Ishikawa (cell line): ENCODE measurements around the gene NHS.

Experiments used
- CEBPB ChIP-seq: IDR thresholded peaks from 2 replicates; pipeline ENCODE4 v1.6.1; 2012
- CREB1 ChIP-seq: IDR thresholded peaks from 2 replicates; pipeline ENCODE4 v1.6.1; 2012; ENCODE audit warnings: low read depth
- EGR1 ChIP-seq: IDR thresholded peaks from 2 replicates; pipeline ENCODE4 v1.6.1; 2012
- EP300 ChIP-seq: IDR thresholded peaks from 2 replicates; pipeline ENCODE4 v1.6.1; 2012; ENCODE audit warnings: borderline replicate concordance
- FOXM1 ChIP-seq: IDR thresholded peaks from 2 replicates; pipeline ENCODE4 v1.6.1; 2012; ENCODE audit warnings: low read depth, borderline replicate concordance
- MAX ChIP-seq: IDR thresholded peaks from 2 replicates; pipeline ENCODE4 v1.6.1; 2012
- NFIC ChIP-seq: IDR thresholded peaks from 2 replicates; pipeline ENCODE4 v1.6.1; 2012
- RAD21 ChIP-seq: IDR thresholded peaks from 2 replicates; pipeline ENCODE4 v1.6.1; 2012; ENCODE audit warnings: low read depth
- REST ChIP-seq: IDR thresholded peaks from 2 replicates; pipeline ENCODE4 v1.6.1; 2012; ENCODE audit warnings: low read depth, mild to moderate bottlenecking
- TAF1 ChIP-seq: IDR thresholded peaks from 2 replicates; pipeline ENCODE4 v1.6.1; 2012; ENCODE audit warnings: low read depth, mild to moderate bottlenecking
- TCF12 ChIP-seq: IDR thresholded peaks from 2 replicates; pipeline ENCODE4 v1.6.1; 2012; ENCODE audit warnings: low read depth
- TEAD4 ChIP-seq: IDR thresholded peaks from 2 replicates; pipeline ENCODE4 v1.6.1; 2012
- USF1 ChIP-seq: IDR thresholded peaks from 2 replicates; pipeline ENCODE4 v1.6.1; 2012
- YY1 ChIP-seq: IDR thresholded peaks from 2 replicates; pipeline ENCODE4 v1.6.1; 2012; ENCODE audit warnings: low read depth
- ZBTB7A ChIP-seq: IDR thresholded peaks from 2 replicates; pipeline ENCODE4 v1.6.1; 2012; ENCODE audit warnings: low read depth

The NHS gene

GRCh38 chrX:17737986-17738713, 363.1 kb downstream of the NHS start:
- TF ChIP-seq NFIC (no peak), MAX (peak; percentile 69)

GRCh38 chrX:17738737-17739535, 363.9 kb downstream of the NHS start:
- TF ChIP-seq EP300 (no peak), YY1 (no peak), EGR1 (no peak), TAF1 (no peak), CEBPB (no peak), RAD21 (no peak), USF1 (no peak), NFIC (no peak), TEAD4 (no peak)

- TF ChIP-seq REST = no peak
- TF ChIP-seq TAF1 = no peak
- no peak for TF ChIP-seq FOXM1
- TF ChIP-seq YY1 = no peak
- TF ChIP-seq RAD21 = no peak
- no peak for TF ChIP-seq EGR1
- no peak for TF ChIP-seq TCF12
- no peak for TF ChIP-seq CEBPB
Measured at GRCh38 chrX:17740137-17741122, 365.4 kb downstream of the NHS start.

GRCh38 chrX:17741123-17741511, 366.1 kb downstream of the NHS start:
- TF ChIP-seq CREB1 = no peak
- no peak for TF ChIP-seq MAX
- no peak for TF ChIP-seq ZBTB7A
- no peak for TF ChIP-seq TAF1
- TF ChIP-seq YY1 = no peak
- no peak for TF ChIP-seq FOXM1
- TF ChIP-seq TEAD4 = no peak
- no peak for TF ChIP-seq RAD21
- no peak for TF ChIP-seq TCF12
- TF ChIP-seq CEBPB = no peak
- TF ChIP-seq USF1 = no peak

GRCh38 chrX:17743913-17744312, 368.9 kb downstream of the NHS start:
- TF ChIP-seq TAF1 (no peak), USF1 (no peak)

GRCh38 chrX:17744896-17745523, 370.0 kb downstream of the NHS start:
- TF ChIP-seq TAF1 (no peak), FOXM1 (no peak), YY1 (no peak), EP300 (no peak), TCF12 (no peak), RAD21 (no peak), EGR1 (no peak), REST (no peak), ZBTB7A (no peak), CREB1 (no peak), CEBPB (no peak), TEAD4 (no peak), USF1 (no peak), NFIC (no peak), MAX (no peak)
